Mesenchymal stem cell (in vitro differentiated cells and primary cell): ENCODE measurements around the gene SORBS2.

Experiments
- DNase-seq: peaks from one replicate; pipeline ENCODE4 v3.0.0-alpha.2; 2013
- H2AFZ ChIP-seq: one replicate; pipeline ENCODE4 v1.6.1; 2013; ENCODE audit warnings: low read depth, mild to moderate bottlenecking, control low read depth, inconsistent platforms, low read length, moderate library complexity
- H2AK5ac ChIP-seq: 2 replicates; pipeline ENCODE4 v1.6.1; 2013; ENCODE audit warnings: low read length, moderate library complexity, mild to moderate bottlenecking, inconsistent platforms; ENCODE audit not compliant: severe bottlenecking
- H2BK120ac ChIP-seq: one replicate; pipeline ENCODE4 v1.6.1; 2013; ENCODE audit warnings: low read depth, mild to moderate bottlenecking, inconsistent platforms, low read length, moderate library complexity
- H2BK12ac ChIP-seq, 2 experiments: one replicate each; pipeline ENCODE4 v1.6.1; 2013; ENCODE audit warnings: inconsistent platforms in 2 of 2, low read length in 2 of 2, mild to moderate bottlenecking in 2 of 2, moderate library complexity in 2 of 2, control low read depth in 1 of 2
- H2BK15ac ChIP-seq: one replicate; pipeline ENCODE4 v1.6.1; 2013; ENCODE audit warnings: mild to moderate bottlenecking, low read depth, inconsistent platforms; ENCODE audit not compliant: poor library complexity, severe bottlenecking
- H2BK5ac ChIP-seq: 2 replicates; pipeline ENCODE4 v1.6.1; 2013; ENCODE audit warnings: low read depth, mild to moderate bottlenecking, low read length, control low read depth, inconsistent platforms; ENCODE audit not compliant: poor library complexity, severe bottlenecking
- H3K14ac ChIP-seq, 2 experiments: one replicate each; pipeline ENCODE4 v1.6.1; 2013; ENCODE audit warnings: inconsistent platforms in 2 of 2, low read length in 2 of 2, control low read depth in 1 of 2, mild to moderate bottlenecking in 1 of 2, moderate library complexity in 1 of 2
- H3K18ac ChIP-seq, 2 experiments: one replicate each; pipeline ENCODE4 v1.6.1; 2013; ENCODE audit warnings: inconsistent platforms in 2 of 2, low read length in 2 of 2, control low read depth in 1 of 2, low read depth in 1 of 2, mild to moderate bottlenecking in 1 of 2
- H3K23ac ChIP-seq, 2 experiments: one replicate each; pipeline ENCODE4 v1.6.1; 2013; ENCODE audit warnings: inconsistent platforms in 2 of 2, low read length in 2 of 2, mild to moderate bottlenecking in 2 of 2, moderate library complexity in 2 of 2, control low read depth in 1 of 2
- H3K27ac ChIP-seq: 2 replicates; pipeline ENCODE4 v1.5.1; 2013; ENCODE audit warnings: mild to moderate bottlenecking, moderate library complexity, low read length, control low read depth, inconsistent platforms; ENCODE audit not compliant: poor library complexity, severe bottlenecking
- H3K27me3 ChIP-seq, 2 experiments: 2 replicates each; pipeline versions ENCODE4 v1.6.1 to v1.7.0; 2013; ENCODE audit warnings: low read length in 2 of 2, mild to moderate bottlenecking in 2 of 2, moderate library complexity in 2 of 2, control low read depth in 1 of 2, inconsistent platforms in 1 of 2; ENCODE audit not compliant: control insufficient read depth in 1 of 2, insufficient read depth in 1 of 2
- H3K36me3 ChIP-seq, 2 experiments: 2 replicates each; pipeline versions ENCODE4 v1.6.1 to v1.7.0; 2013; ENCODE audit warnings: low read length in 2 of 2, control low read depth in 1 of 2, inconsistent platforms in 1 of 2, low read depth in 1 of 2, mild to moderate bottlenecking in 1 of 2; ENCODE audit not compliant: insufficient read depth in 2 of 2, control insufficient read depth in 1 of 2
- H3K4ac ChIP-seq, 2 experiments: one replicate each; pipeline ENCODE4 v1.6.1; 2013; ENCODE audit warnings: inconsistent platforms in 2 of 2, low read length in 2 of 2, mild to moderate bottlenecking in 2 of 2, moderate library complexity in 2 of 2, control low read depth in 1 of 2, low read depth in 1 of 2
- H3K4me1 ChIP-seq: 2 replicates; pipeline ENCODE4 v1.6.1; 2013; ENCODE audit warnings: low read depth, low read length, control low read depth; ENCODE audit not compliant: control insufficient read depth, insufficient read depth
- H3K4me2 ChIP-seq: 2 replicates; pipeline ENCODE4 v1.6.1; 2013; ENCODE audit warnings: low read length, mild to moderate bottlenecking, inconsistent platforms; ENCODE audit not compliant: poor library complexity, severe bottlenecking
- H3K4me3 ChIP-seq, 2 experiments: 2 replicates each; pipeline versions ENCODE4 v1.5.1 to v1.7.0; 2013; ENCODE audit warnings: low read length in 2 of 2, mild to moderate bottlenecking in 2 of 2, control low read depth in 1 of 2, low read depth in 1 of 2; ENCODE audit not compliant: insufficient read depth in 1 of 2
- H3K79me1 ChIP-seq: replicated peaks from 2 replicates; pipeline ENCODE4 v1.6.1; 2013; ENCODE audit warnings: mild to moderate bottlenecking, control low read depth, low read length, inconsistent platforms; ENCODE audit not compliant: poor library complexity, severe bottlenecking
- H3K9ac ChIP-seq: 2 replicates; pipeline ENCODE4 v1.7.0; 2013; ENCODE audit warnings: mild to moderate bottlenecking, low read length, moderate library complexity
- H3K9me3 ChIP-seq: 2 replicates; pipeline ENCODE4 v1.7.0; 2013; ENCODE audit warnings: mild to moderate bottlenecking, low read length; ENCODE audit not compliant: control insufficient read depth
- H4K8ac ChIP-seq: one replicate; pipeline ENCODE4 v1.6.1; 2013; ENCODE audit warnings: inconsistent platforms, mild to moderate bottlenecking, low read length, moderate library complexity
- H4K91ac ChIP-seq: one replicate; pipeline ENCODE4 v1.6.1; 2013; ENCODE audit warnings: mild to moderate bottlenecking, low read length, inconsistent platforms
- WGBS: methylation state at CpG from one replicate; pipeline ENCODE4 v1.1.7; 2013; ENCODE audit warnings: mixed read lengths; 5-methylcytosine and 5-hydroxymethylcytosine counted together

The SORBS2 gene

GRCh38 chr4:185680617-185681016, 131.4 kb downstream of the SORBS2 start:
- Histone ChIP-seq H3K79me1 (no peaks in the 10 kb centered on the region), H3K9me3 (no peaks in the 10 kb centered on the region), H3K14ac (no peak overlapping the region), H2BK15ac (no peak overlapping the region), H3K4ac (no peak overlapping the region), H2BK120ac (no peak overlapping the region), H4K91ac (no peak overlapping the region), H3K27me3 (no peaks in the 10 kb centered on the region), H4K8ac (no peak overlapping the region), H2BK5ac (no peak overlapping the region), H3K23ac (no peak overlapping the region), H2AK5ac (no peak overlapping the region), H3K9ac (no peak overlapping the region), H3K4me3 (no peak overlapping the region), H2BK12ac (no peak overlapping the region), H2AFZ (no peak overlapping the region), H3K18ac (no peak overlapping the region), H3K36me3 (no peaks in the 10 kb centered on the region), H3K27ac (no peak overlapping the region), H3K4me2 (no peak overlapping the region), H3K4me1 (peaks cover 4% of the 10 kb centered on the region)
- WGBS: 62% methylated on average over 7 of the region's 7 CpGs
- DNase-seq: no peak

DNA sequence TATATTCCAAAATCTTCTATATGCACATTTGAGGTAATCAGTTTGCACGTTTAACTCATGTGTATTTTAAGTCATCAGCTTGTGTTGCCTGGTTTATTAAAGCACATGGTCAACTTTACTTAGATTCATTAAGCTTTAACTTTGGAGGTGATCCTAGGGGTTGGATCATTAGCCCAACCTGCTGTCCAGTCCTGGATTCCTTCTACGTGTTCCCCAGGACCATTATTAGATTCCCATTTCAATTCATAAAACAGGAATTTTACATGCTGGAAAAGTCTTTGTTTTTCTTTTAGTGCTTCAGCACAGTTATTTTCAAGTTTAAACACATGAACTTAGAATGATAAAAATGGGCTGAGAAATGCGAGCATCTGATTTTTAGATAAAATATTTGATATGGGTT, 132.5 kb downstream of the SORBS2 start:
- H3K4me1 ChIP-seq: peaks cover 4% of the 10 kb centered on the region
- H3K23ac ChIP-seq: no peak overlapping the region
- no peak overlapping the region for H2BK5ac ChIP-seq
- no peak for DNase-seq
- H3K14ac ChIP-seq: no peak overlapping the region
- H3K27ac ChIP-seq: no peak overlapping the region
- H3K79me1 ChIP-seq: no peaks in the 10 kb centered on the region
- no peaks in the 10 kb centered on the region for H3K9me3 ChIP-seq
- no peak overlapping the region for H3K4me2 ChIP-seq
- no peak overlapping the region for H2BK120ac ChIP-seq
- WGBS: 100% methylated on average over 2 of the region's 3 CpGs
- no peaks in the 10 kb centered on the region for H3K36me3 ChIP-seq
- no peak overlapping the region for H3K9ac ChIP-seq
- H4K8ac ChIP-seq: no peak overlapping the region
- no peaks in the 10 kb centered on the region for H3K27me3 ChIP-seq
- no peak overlapping the region for H3K4ac ChIP-seq
- H3K18ac ChIP-seq: no peak overlapping the region
- no peak overlapping the region for H3K4me3 ChIP-seq
- no peak overlapping the region for H2AFZ ChIP-seq
- no peak overlapping the region for H2BK12ac ChIP-seq
- H2AK5ac ChIP-seq: no peak overlapping the region
- no peak overlapping the region for H4K91ac ChIP-seq
- H2BK15ac ChIP-seq: no peak overlapping the region

DNA sequence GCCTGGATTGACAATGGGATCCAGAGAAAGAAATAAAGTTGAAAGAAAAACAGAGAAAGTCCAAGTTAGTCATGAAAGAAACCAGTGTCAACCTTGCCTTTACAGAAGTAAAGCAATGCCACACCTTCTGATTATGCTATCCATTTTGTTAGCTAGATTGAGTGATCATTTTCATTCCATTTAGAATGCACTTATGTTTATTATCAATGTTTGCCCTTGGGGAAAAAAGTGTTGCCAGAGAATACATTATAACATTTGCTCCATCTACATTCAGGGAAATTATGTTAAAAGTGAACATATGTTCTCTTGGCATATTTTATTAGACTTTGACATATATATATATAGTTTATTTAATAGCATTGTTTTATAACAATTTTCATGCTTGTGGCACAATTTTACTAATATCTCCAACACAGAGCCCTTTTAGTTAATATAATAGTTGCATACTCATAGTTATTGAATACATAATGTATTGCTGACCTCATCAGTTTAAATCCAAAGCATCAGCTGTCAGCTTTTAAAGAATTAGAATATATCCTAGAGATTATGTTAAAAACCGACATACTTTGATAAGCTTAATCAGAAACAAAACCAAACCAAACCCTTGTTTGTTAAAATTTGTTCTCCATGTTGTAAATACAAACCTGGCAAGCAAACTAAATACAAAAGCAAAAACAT, 134.2 kb downstream of the SORBS2 start:
- Histone ChIP-seq H3K4ac (no peak overlapping the region), H2BK5ac (no peak overlapping the region), H2AFZ (no peak overlapping the region), H2BK15ac (no peak overlapping the region), H4K8ac (no peak overlapping the region), H4K91ac (no peak overlapping the region), H3K14ac (no peak overlapping the region), H3K4me2 (no peak overlapping the region), H3K23ac (no peak overlapping the region), H2BK12ac (no peak overlapping the region), H3K18ac (no peak overlapping the region), H3K36me3 (no peaks in the 10 kb centered on the region), H3K4me1 (peaks cover under 1% of the 10 kb centered on the region), H3K4me3 (no peak overlapping the region), H3K9me3 (no peaks in the 10 kb centered on the region), H2BK120ac (no peak overlapping the region), H3K27ac (no peak overlapping the region), H3K79me1 (no peaks in the 10 kb centered on the region), H3K27me3 (no peaks in the 10 kb centered on the region), H2AK5ac (no peak overlapping the region), H3K9ac (no peak overlapping the region)
- DNase-seq: no peak
- WGBS: 100% methylated on average over 1 of the region's 1 CpG

- no peak overlapping the region for H3K23ac ChIP-seq
- H3K4ac ChIP-seq: no peak overlapping the region
Observed at GRCh38 chr4:185672618-185673017, 139.4 kb downstream of the SORBS2 start.

More at GRCh38 chr4:185672618-185673017, 139.4 kb downstream of the SORBS2 start:
- no peak overlapping the region for H4K8ac ChIP-seq
- H3K4me2 ChIP-seq: no peak overlapping the region
- H3K18ac ChIP-seq: no peak overlapping the region
- no peak overlapping the region for H4K91ac ChIP-seq
- H2AFZ ChIP-seq: no peak overlapping the region
- H2BK5ac ChIP-seq: no peak overlapping the region
- DNase-seq: no peak
- WGBS: 72% methylated on average over 4 of the region's 4 CpGs
- no peaks in the 10 kb centered on the region for H3K79me1 ChIP-seq
- H3K36me3 ChIP-seq: no peaks in the 10 kb centered on the region
- no peak overlapping the region for H2BK120ac ChIP-seq
- no peaks in the 10 kb centered on the region for H3K27me3 ChIP-seq
- H3K4me1 ChIP-seq: no peaks in the 10 kb centered on the region
- H3K9ac ChIP-seq: no peak overlapping the region
- no peak overlapping the region for H2AK5ac ChIP-seq
- no peak overlapping the region for H2BK12ac ChIP-seq
- H3K14ac ChIP-seq: no peak overlapping the region
- no peaks in the 10 kb centered on the region for H3K9me3 ChIP-seq
- H2BK15ac ChIP-seq: no peak overlapping the region
- no peak overlapping the region for H3K4me3 ChIP-seq
- H3K27ac ChIP-seq: no peak overlapping the region
